ENCODE data around the gene RNF157. TPM values are rescaled to one million over a fixed set of nuclear protein-coding genes. Genes with fewer than 3 reads are reported as not detected.

The RNF157 gene
- total RNA-seq, 1 donor from 2014 or later, result 0.99 TPM

- TF ChIP-seq CTCF (IDR thresholded peaks at IDR 0.05), result no peak
- no peak overlapping the region for H3K4me3 Mint-ChIP-seq (ENCODE audit: unreplicated experiment)
- H3K27ac Mint-ChIP-seq (ENCODE audit: unreplicated experiment), result no peak overlapping the region
- H3K27me3 Mint-ChIP-seq (ENCODE audit: unreplicated experiment), result peaks cover 34% of the 10 kb centered on the region
- H3K9me3 Mint-ChIP-seq (ENCODE audit: unreplicated experiment), result no peaks in the 10 kb centered on the region
- no peak for DNase-seq (ENCODE audit: extremely low spot score, unreplicated experiment)
- no peaks in the 10 kb centered on the region for H3K36me3 Mint-ChIP-seq (ENCODE audit: unreplicated experiment)
- H3K4me1 Mint-ChIP-seq (ENCODE audit: unreplicated experiment), result peaks cover 4% of the 10 kb centered on the region
Observed at GRCh38 chr17:76130473-76130872, 109.8 kb downstream of the RNF157 start.

GRCh38 chr17:76125922-76126321 is 114.4 kb downstream of the RNF157 start:
- Mint-ChIP-seq H3K4me3 (ENCODE audit: unreplicated experiment) (no peak overlapping the region), H3K9me3 (ENCODE audit: unreplicated experiment) (no peaks in the 10 kb centered on the region), H3K4me1 (ENCODE audit: unreplicated experiment) (no peaks in the 10 kb centered on the region), H3K36me3 (ENCODE audit: unreplicated experiment) (no peaks in the 10 kb centered on the region), H3K27ac (ENCODE audit: unreplicated experiment) (no peak overlapping the region), H3K27me3 (ENCODE audit: unreplicated experiment) (peaks cover 24% of the 10 kb centered on the region)
- TF ChIP-seq CTCF (IDR thresholded peaks at IDR 0.05), result no peak
- DNase-seq (ENCODE audit: extremely low spot score, unreplicated experiment), result no peak

GRCh38 chr17:76125391-76125675 is 115.0 kb downstream of the RNF157 start:
- no peaks in the 10 kb centered on the region for H3K36me3 Mint-ChIP-seq (ENCODE audit: unreplicated experiment)
- TF ChIP-seq CTCF (IDR thresholded peaks at IDR 0.05), result no peak
- H3K27ac Mint-ChIP-seq (ENCODE audit: unreplicated experiment), result no peak overlapping the region

GRCh38 chr17:76124582-76125390 is 115.5 kb downstream of the RNF157 start:
- no peaks in the 10 kb centered on the region for H3K4me1 Mint-ChIP-seq (ENCODE audit: unreplicated experiment)
- H3K27me3 Mint-ChIP-seq (ENCODE audit: unreplicated experiment), result peaks cover 19% of the 10 kb centered on the region
- no peaks in the 10 kb centered on the region for H3K9me3 Mint-ChIP-seq (ENCODE audit: unreplicated experiment)
- H3K27ac Mint-ChIP-seq (ENCODE audit: unreplicated experiment), result no peak overlapping the region
- DNase-seq (ENCODE audit: extremely low spot score, unreplicated experiment), result no peak
- no peaks in the 10 kb centered on the region for H3K36me3 Mint-ChIP-seq (ENCODE audit: unreplicated experiment)
- no peak overlapping the region for H3K4me3 Mint-ChIP-seq (ENCODE audit: unreplicated experiment)
- TF ChIP-seq CTCF (IDR thresholded peaks at IDR 0.05), result no peak

More at GRCh38 chr17:76125391-76125675, 115.0 kb downstream of the RNF157 start:
- Mint-ChIP-seq H3K9me3 (ENCODE audit: unreplicated experiment) (no peaks in the 10 kb centered on the region), H3K4me3 (ENCODE audit: unreplicated experiment) (no peak overlapping the region), H3K27me3 (ENCODE audit: unreplicated experiment) (peaks cover 19% of the 10 kb centered on the region), H3K4me1 (ENCODE audit: unreplicated experiment) (no peaks in the 10 kb centered on the region)
- no peak for DNase-seq (ENCODE audit: extremely low spot score, unreplicated experiment)

- H3K27ac Mint-ChIP-seq (ENCODE audit: unreplicated experiment), result no peak overlapping the region
- no peak for DNase-seq (ENCODE audit: extremely low spot score, unreplicated experiment)
Observed at GRCh38 chr17:76123749-76124581, 116.3 kb downstream of the RNF157 start.

More at GRCh38 chr17:76123749-76124581, 116.3 kb downstream of the RNF157 start:
- H3K9me3 Mint-ChIP-seq (ENCODE audit: unreplicated experiment), result no peaks in the 10 kb centered on the region
- H3K36me3 Mint-ChIP-seq (ENCODE audit: unreplicated experiment), result no peaks in the 10 kb centered on the region
- H3K27me3 Mint-ChIP-seq (ENCODE audit: unreplicated experiment), result peaks cover 25% of the 10 kb centered on the region
- H3K4me1 Mint-ChIP-seq (ENCODE audit: unreplicated experiment), result no peaks in the 10 kb centered on the region
- TF ChIP-seq CTCF (IDR thresholded peaks at IDR 0.05), result no peak
- no peak overlapping the region for H3K4me3 Mint-ChIP-seq (ENCODE audit: unreplicated experiment)

Measured in osteocyte (in vitro differentiated cells).